Measurements from ENCODE around the gene MATCAP1. TPM values are rescaled to one million over a fixed set of nuclear protein-coding genes. Genes with fewer than 3 reads are reported as not detected.

MATCAP1 gene
- total RNA-seq, 4 donors from 2014 or later: 27.6 to 220 (median 32.5) TPM

- DNase-seq: no peak
- Histone ChIP-seq H3K36me3 (peaks cover 0 to 19% (median 9%) of the 10 kb centered on the region in 4 donors), H3K4me1 (peaks cover 11 to 25% (median 19%) of the 10 kb centered on the region in 4 donors), H3K27ac (peak overlapping the region in 3 of 4 donors; percentile 78 to 92 (median 88)), H3K4me3 (peak overlapping the region in 3 of 4 donors; percentile 79 to 97 (median 88)), H3K9me3 (no peaks in the 10 kb centered on the region), H3K27me3 (no peaks in the 10 kb centered on the region)
- intact Hi-C loops (cut with DNase I; ENCODE audit: low total_unique reads): no loop called here
- in situ Hi-C loops (cut with MboI; ENCODE audit: low pct_ligation_motif_present in 1 of 4, low pct_unique_long_range_greater_than_20kb in 1 of 4, low sequenced_read_pairs in 3 of 4): no loop called here
- 24 to 46% methylated on average over 4 to 9 of the region's 9 CpGs for WGBS, 2 donors (ENCODE audit: low coverage in 1 of 2)
- TF ChIP-seq CTCF (IDR thresholded peaks at IDR 0.05): no peak
- TF ChIP-seq POLR2AphosphoS5 (IDR thresholded peaks at IDR 0.05): no peak
- TF ChIP-seq EP300 (IDR thresholded peaks at IDR 0.05; ENCODE audit: low read depth): no peak
- no peak for TF ChIP-seq POLR2A (IDR thresholded peaks at IDR 0.05)
Measured at GRCh38 chr16:67191411-67191994, 7.7 kb upstream of the MATCAP1 start.

- H3K4me1 ChIP-seq: peaks cover 11 to 26% (median 20%) of the 10 kb centered on the region in 4 donors
- no peaks in the 10 kb centered on the region for H3K9me3 ChIP-seq
- no peak for TF ChIP-seq POLR2AphosphoS5 (IDR thresholded peaks at IDR 0.05)
- no peak for TF ChIP-seq EP300 (IDR thresholded peaks at IDR 0.05; ENCODE audit: low read depth)
- TF ChIP-seq POLR2A (IDR thresholded peaks at IDR 0.05): no peak
- TF ChIP-seq CTCF (IDR thresholded peaks at IDR 0.05): no peak
- no peak overlapping the region for H3K4me3 ChIP-seq
- H3K27ac ChIP-seq: no peak overlapping the region
- intact Hi-C loops (cut with DNase I; ENCODE audit: low total_unique reads): no loop called here
- in situ Hi-C loops (cut with MboI; ENCODE audit: low pct_ligation_motif_present in 1 of 4, low pct_unique_long_range_greater_than_20kb in 1 of 4, low sequenced_read_pairs in 3 of 4): no loop called here
- 73 to 81% methylated on average over 3 to 13 of the region's 13 CpGs for WGBS, 2 donors (ENCODE audit: low coverage in 1 of 2)
- peaks cover 0 to 11% (median 5%) of the 10 kb centered on the region in 4 donors for H3K36me3 ChIP-seq
- H3K27me3 ChIP-seq: no peaks in the 10 kb centered on the region
- no peak for DNase-seq
Measured at GRCh38 chr16:67190448-67191399, 7.0 kb upstream of the MATCAP1 start.

- no peaks in the 10 kb centered on the region for H3K27me3 ChIP-seq
- H3K27ac ChIP-seq: no peak within 1 kb of the TSS
- H3K4me1 ChIP-seq: peaks cover 14 to 33% (median 26%) of the 10 kb centered on the region in 4 donors
- WGBS, 2 donors (ENCODE audit: low coverage in 1 of 2): 54% methylated on average over 6 of the region's 6 CpGs; no CpG with 5 or more reads in 1 of the 2 donors
- TF ChIP-seq EP300 (IDR thresholded peaks at IDR 0.05; ENCODE audit: low read depth): no peak
- TF ChIP-seq CTCF (IDR thresholded peaks at IDR 0.05): no peak
- TF ChIP-seq POLR2A (IDR thresholded peaks at IDR 0.05): no peak
- no peak for TF ChIP-seq POLR2AphosphoS5 (IDR thresholded peaks at IDR 0.05)
- no peak for DNase-seq
- peaks cover 0 to 5% (median 2%) of the 10 kb centered on the region in 4 donors for H3K36me3 ChIP-seq
- H3K4me3 ChIP-seq: no peak within 1 kb of the TSS
- no peaks in the 10 kb centered on the region for H3K9me3 ChIP-seq
- intact Hi-C loops (cut with DNase I; ENCODE audit: low total_unique reads) (no loop called here), in situ Hi-C loops (cut with MboI; ENCODE audit: low pct_ligation_motif_present in 1 of 4, low pct_unique_long_range_greater_than_20kb in 1 of 4, low sequenced_read_pairs in 3 of 4) (no loop called here)
Measured at GRCh38 chr16:67190041-67190440, 6.3 kb upstream of the MATCAP1 start, which contains the start of gene EXOC3L1. Gene EXOC3L1, minus strand, starts transcription at chr16:67190136. Its CDS starts 460 bp downstream, at chr16:67189676.

GRCh38 chr16:67188798-67189197 lies 5.0 kb upstream of the MATCAP1 start:
- no peak for TF ChIP-seq EP300 (IDR thresholded peaks at IDR 0.05; ENCODE audit: low read depth)
- no peak for TF ChIP-seq POLR2AphosphoS5 (IDR thresholded peaks at IDR 0.05)
- no peak for TF ChIP-seq CTCF (IDR thresholded peaks at IDR 0.05)
- no peak for TF ChIP-seq POLR2A (IDR thresholded peaks at IDR 0.05)
- Histone ChIP-seq H3K4me1 (peaks cover 21 to 37% (median 33%) of the 10 kb centered on the region in 4 donors), H3K27me3 (no peaks in the 10 kb centered on the region), H3K27ac (no peak overlapping the region), H3K4me3 (no peak overlapping the region), H3K36me3 (no peaks in the 10 kb centered on the region), H3K9me3 (no peaks in the 10 kb centered on the region)
- in situ Hi-C loops (cut with MboI; ENCODE audit: low pct_ligation_motif_present in 1 of 4, low pct_unique_long_range_greater_than_20kb in 1 of 4, low sequenced_read_pairs in 3 of 4) (no loop called here), intact Hi-C loops (cut with DNase I; ENCODE audit: low total_unique reads) (no loop called here)
- DNase-seq: no peak
- 91% methylated on average over 15 of the region's 15 CpGs; no CpG with 5 or more reads in 1 of the 2 donors for WGBS, 2 donors (ENCODE audit: low coverage in 1 of 2)
